ENCODE measurements around the gene PPP6R2. TPM values are rescaled to one million over a fixed set of nuclear protein-coding genes. Genes with fewer than 3 reads are reported as not detected.

PPP6R2 gene
- total and polyA plus RNA-seq, 2 of the 4 experiments (the other 2 are of a cell fraction): 49.2 to 51.6 TPM

- CTCF ChIA-PET: no interaction called here
- H3K27ac ChIP-seq (ENCODE audit: insufficient read depth, low read length): no peak overlapping the region
- no TSS peak for BruUV-seq (replicated peaks)
Measured at GRCh38 chr22:50444663-50445062, 101.5 kb downstream of the PPP6R2 start.

More at GRCh38 chr22:50444663-50445062, 101.5 kb downstream of the PPP6R2 start:
- no peak overlapping the region for H3K4me3 ChIP-seq (ENCODE audit: insufficient read depth, low read depth, low read length)
- no peak overlapping the region for H3K9ac ChIP-seq (ENCODE audit: low read depth, low read length)
- H3K79me1 ChIP-seq (ENCODE audit: low read depth in 1 of 2, low read length in 2 of 2): peaks cover 0 to 10% of the 10 kb centered on the region in 2 experiments; a peak in 1 of 4 replicates
- in situ Hi-C loops (cut with MboI; ENCODE audit: low sequenced_read_pairs) (no loop called here), intact Hi-C loops (cut with micrococcal nuclease) (no loop called here), dilution Hi-C loops (cut with HindIII; ENCODE audit: low sequenced_read_pairs, unreplicated experiment) (no loop called here)
- H4K20me1 ChIP-seq (ENCODE audit: insufficient read depth, low read length): peaks cover 28% of the 10 kb centered on the region
- no peak overlapping the region for H3K56ac ChIP-seq (ENCODE audit: extremely low read depth, insufficient read depth, low read length)
- no peak overlapping the region for H3K14ac ChIP-seq (replicated peaks; ENCODE audit: low read depth, low read length)
- H3K18ac ChIP-seq (ENCODE audit: low read depth, low read length): no peak overlapping the region
- H2BK15ac ChIP-seq (ENCODE audit: low read depth, low read length): no peak overlapping the region
- no peak overlapping the region for H3K4ac ChIP-seq (ENCODE audit: low read depth, low read length)
- peak overlapping the region; percentile 25 for H2AK9ac ChIP-seq (replicated peaks; ENCODE audit: low read depth, low read length, poor library complexity)
- no peaks in the 10 kb centered on the region for H3K27me3 ChIP-seq (ENCODE audit: control insufficient read depth, insufficient read depth, low read length)
- no peak overlapping the region for H4K91ac ChIP-seq (ENCODE audit: insufficient read depth, low read depth, low read length)
- POLR2A ChIA-PET (ENCODE audit: unreplicated experiment): no interaction called here
- peak; percentile 54 for ATAC-seq (ENCODE audit: low read depth)
- no peak overlapping the region for H3K4me2 ChIP-seq (ENCODE audit: low read depth, low read length)
- no peak overlapping the region for H2BK120ac ChIP-seq (ENCODE audit: low read depth, low read length)
- peaks cover 61% of the 10 kb centered on the region for H3K36me3 ChIP-seq (ENCODE audit: control insufficient read depth, insufficient read depth, low read length)
- WGBS, 2 experiments (ENCODE audit: extremely low coverage in 2 of 2, insufficient read length in 1 of 2): 80% methylated on average over 1 of the region's 5 CpGs; no CpG with 5 or more reads in 1 of the 2 experiments
- H3K4me1 ChIP-seq (ENCODE audit: control insufficient read depth, insufficient read depth, low read length): no peaks in the 10 kb centered on the region
- H3K9me3 ChIP-seq (ENCODE audit: control insufficient read depth, insufficient read depth, low read length): no peaks in the 10 kb centered on the region
- H2AK5ac ChIP-seq (ENCODE audit: low read depth, low read length): no peak overlapping the region
- TF ChIP-seq NFE2L2 (IDR thresholded peaks at IDR 0.05; ENCODE audit: low read depth, low read length): no peak
- TF ChIP-seq RAD21 (IDR thresholded peaks at IDR 0.05; ENCODE audit: low read length): no peak
- TF ChIP-seq USF2 (IDR thresholded peaks at IDR 0.05; ENCODE audit: low read depth, low read length): no peak
- no peak for TF ChIP-seq CHD1 (IDR thresholded peaks at IDR 0.05; ENCODE audit: low read depth, low read length)
- no peak for TF ChIP-seq BHLHE40 (IDR thresholded peaks at IDR 0.05; ENCODE audit: low read depth, low read length)
- TF ChIP-seq ELK1 (IDR thresholded peaks at IDR 0.05; ENCODE audit: borderline replicate concordance, low read depth, low read length): no peak
- TF ChIP-seq MXI1 (IDR thresholded peaks at IDR 0.05; ENCODE audit: borderline replicate concordance, low read depth, low read length): no peak
- no peak for TF ChIP-seq MAZ (IDR thresholded peaks at IDR 0.05; ENCODE audit: borderline replicate concordance, low read depth, low read length)
- TF ChIP-seq RCOR1 (IDR thresholded peaks at IDR 0.05; ENCODE audit: insufficient replicate concordance, low read length): no peak
- no peak for TF ChIP-seq CEBPB (IDR thresholded peaks at IDR 0.05; ENCODE audit: low read depth, low read length)
- no peak for TF ChIP-seq SMC3 (IDR thresholded peaks at IDR 0.05; ENCODE audit: low read depth, low read length)
- no peak for TF ChIP-seq CTCF (conservative IDR thresholded peaks at IDR 0.05; ENCODE audit: low read depth, low read length)
- no peak for TF ChIP-seq RFX5 (IDR thresholded peaks at IDR 0.05; ENCODE audit: low read depth, low read length)
- no peak for TF ChIP-seq MAFK (IDR thresholded peaks at IDR 0.05; ENCODE audit: low read depth, low read length)
- TF ChIP-seq FOS (IDR thresholded peaks at IDR 0.05; ENCODE audit: low read depth, low read length): no peak
- no peak for TF ChIP-seq POLR2A (IDR thresholded peaks at IDR 0.05; ENCODE audit: low read depth, low read length)
- H2BK20ac ChIP-seq (ENCODE audit: low read depth, low read length): no peak overlapping the region
- no peaks in the 10 kb centered on the region for H3K9me1 ChIP-seq (ENCODE audit: insufficient read depth, low read length)
- H2BK5ac ChIP-seq (ENCODE audit: low read depth, low read length, poor library complexity, severe bottlenecking): no peak overlapping the region
- peak; percentile 78 for DNase-seq
- no peak overlapping the region for H2AFZ ChIP-seq (replicated peaks; ENCODE audit: low read length, poor library complexity)
- no peak overlapping the region for H4K8ac ChIP-seq (ENCODE audit: low read depth in 2 of 2, low read length in 2 of 2)
- no peak overlapping the region for H4K5ac ChIP-seq (ENCODE audit: low read depth, low read length)
- H3K23ac ChIP-seq (ENCODE audit: low read depth, low read length): no peak overlapping the region
